ENCODE results near the gene WDR87. TPM values are rescaled to one million over a fixed set of nuclear protein-coding genes. Genes with fewer than 3 reads are reported as not detected.
"Not testable (repeated sequence)": the region's sequence is repeated elsewhere in the genome, so short reads cannot be mapped to it uniquely, and the experiment has no call there.

The WDR87 gene
- polyA plus RNA-seq, 4 donors = 0.01 to 0.02 TPM; not detected in 2

GRCh38 chr19:37893845-37894575 is 12.4 kb downstream of the WDR87 start:
- DNase-seq (ENCODE audit: low read depth in 4 of 4, low spot score in 3 of 4) = no peak

- no peak for DNase-seq (ENCODE audit: low read depth in 4 of 4, low spot score in 3 of 4)
These were observed 19.8 kb downstream of the WDR87 start for GRCh38 chr19:37886571-37886970.

GRCh38 chr19:37885392-37885791 is 21.0 kb downstream of the WDR87 start:
- DNase-seq (ENCODE audit: low read depth in 4 of 4, low spot score in 3 of 4) = no peak

- no peak for DNase-seq (ENCODE audit: low read depth in 4 of 4, low spot score in 3 of 4)
These were observed 29.2 kb downstream of the WDR87 start for GRCh38 chr19:37877147-37877546.

GRCh38 chr19:37876032-37876431 is 30.4 kb downstream of the WDR87 start:
- DNase-seq (ENCODE audit: low read depth in 4 of 4, low spot score in 3 of 4) = no peak

GRCh38 chr19:37874784-37875183 is 31.6 kb downstream of the WDR87 start:
- DNase-seq (ENCODE audit: low read depth in 4 of 4, low spot score in 3 of 4) = peak in 2 of 4 donors; percentile 34 to 62

GRCh38 chr19:37872383-37872782 is 34.0 kb downstream of the WDR87 start:
- no peak for DNase-seq (ENCODE audit: low read depth in 4 of 4, low spot score in 3 of 4)

- DNase-seq (ENCODE audit: low read depth in 4 of 4, low spot score in 3 of 4) = no peak
These were observed 36.5 kb downstream of the WDR87 start for GRCh38 chr19:37869766-37870340.

- no peak for DNase-seq (ENCODE audit: low read depth in 4 of 4, low spot score in 3 of 4)
These were observed 38.6 kb downstream of the WDR87 start for GRCh38 chr19:37867831-37868230.

- DNase-seq (ENCODE audit: low read depth in 4 of 4, low spot score in 3 of 4) = not testable (repeated sequence)
These were observed 40.5 kb downstream of the WDR87 start for GRCh38 chr19:37865930-37866329.

GRCh38 chr19:37864501-37864900 is 41.9 kb downstream of the WDR87 start:
- no peak for DNase-seq (ENCODE audit: low read depth in 4 of 4, low spot score in 3 of 4)

GRCh38 chr19:37855098-37855497 is 51.3 kb downstream of the WDR87 start:
- peak; percentile 40 to 60 (median 56) for DNase-seq (ENCODE audit: low read depth in 4 of 4, low spot score in 3 of 4)

GRCh38 chr19:37845932-37846331 is 60.5 kb downstream of the WDR87 start:
- DNase-seq (ENCODE audit: low read depth in 4 of 4, low spot score in 3 of 4) = no peak

Other genes starting within 250 kb of the WDR87 start
- gene ZNF607, start 186.8 kb downstream of the WDR87 start, polyA plus RNA-seq (ENCODE audit: insufficient read length in 4 of 4) = 10 to 100 TPM in 3 of 4 donors, 1 to 10 TPM in 1; 8.7 to 14.3 (median 12.2) TPM
- gene ZNF573, start 127.0 kb downstream of the WDR87 start, polyA plus RNA-seq (ENCODE audit: insufficient read length in 4 of 4) = 10 to 100 TPM in 3 of 4 donors, 1 to 10 TPM in 1; 9.0 to 18.6 (median 14.0) TPM
- gene SIPA1L3, start 614 bp upstream of the WDR87 start, polyA plus RNA-seq (ENCODE audit: insufficient read length in 4 of 4) = 10 to 100 TPM; 12.7 to 24.7 (median 21.9) TPM